ENCODE results near the gene KIAA0825. TPM values are rescaled to one million over a fixed set of nuclear protein-coding genes. Genes with fewer than 3 reads are reported as not detected.

KIAA0825 gene
- total and polyA plus RNA-seq, 2 of the 8 experiments (the other 6 are each of a cell fraction or from before 2014, with no cell fraction given): 0.60 to 1.0 TPM

DNA sequence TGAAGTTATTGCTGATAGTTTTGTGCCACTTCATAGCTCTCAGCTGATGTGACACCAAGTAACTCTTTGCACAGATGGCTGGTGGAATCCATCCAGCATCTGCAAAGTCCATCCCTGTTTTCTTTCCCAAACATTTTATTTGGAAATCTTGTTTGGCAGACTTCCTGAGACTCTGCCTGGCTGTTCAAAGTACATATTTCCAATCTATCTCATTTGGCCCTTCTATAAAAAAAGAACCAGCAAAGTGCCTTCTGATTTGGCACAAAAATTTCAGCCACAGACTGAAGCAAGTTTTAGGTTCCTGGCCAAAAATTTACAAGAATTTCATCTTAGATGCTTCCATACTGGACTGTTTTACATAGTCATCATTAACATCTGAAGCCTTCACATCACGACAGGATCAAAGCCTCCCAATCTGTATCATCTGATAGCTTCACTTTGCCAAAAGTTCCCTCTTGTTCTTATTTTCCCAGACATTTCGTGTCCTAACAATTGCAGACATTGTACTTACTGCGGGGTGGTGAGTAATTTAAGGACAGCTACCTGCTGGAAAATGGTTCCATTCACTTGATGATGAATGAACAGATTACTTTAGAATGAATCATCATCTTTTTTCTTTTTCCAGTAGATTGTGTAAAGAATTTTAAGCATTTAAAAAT, 377.3 kb downstream of the KIAA0825 start (continued):
- no peak for TF ChIP-seq RNF2 (IDR thresholded peaks at IDR 0.05; ENCODE audit: borderline replicate concordance, low read depth, low read length, missing control alignments, poor library complexity, severe bottlenecking)
- no peak for TF ChIP-seq SIRT6 (IDR thresholded peaks at IDR 0.05; ENCODE audit: low read length)
- TF ChIP-seq POLR2AphosphoS5 (IDR thresholded peaks at IDR 0.05; ENCODE audit: low read depth, low read length): no peak
